ENCODE data around the gene SMAP2.
A peak's percentile ranks its signal among the peaks of the same experiment; 100 is the strongest.

DNA sequence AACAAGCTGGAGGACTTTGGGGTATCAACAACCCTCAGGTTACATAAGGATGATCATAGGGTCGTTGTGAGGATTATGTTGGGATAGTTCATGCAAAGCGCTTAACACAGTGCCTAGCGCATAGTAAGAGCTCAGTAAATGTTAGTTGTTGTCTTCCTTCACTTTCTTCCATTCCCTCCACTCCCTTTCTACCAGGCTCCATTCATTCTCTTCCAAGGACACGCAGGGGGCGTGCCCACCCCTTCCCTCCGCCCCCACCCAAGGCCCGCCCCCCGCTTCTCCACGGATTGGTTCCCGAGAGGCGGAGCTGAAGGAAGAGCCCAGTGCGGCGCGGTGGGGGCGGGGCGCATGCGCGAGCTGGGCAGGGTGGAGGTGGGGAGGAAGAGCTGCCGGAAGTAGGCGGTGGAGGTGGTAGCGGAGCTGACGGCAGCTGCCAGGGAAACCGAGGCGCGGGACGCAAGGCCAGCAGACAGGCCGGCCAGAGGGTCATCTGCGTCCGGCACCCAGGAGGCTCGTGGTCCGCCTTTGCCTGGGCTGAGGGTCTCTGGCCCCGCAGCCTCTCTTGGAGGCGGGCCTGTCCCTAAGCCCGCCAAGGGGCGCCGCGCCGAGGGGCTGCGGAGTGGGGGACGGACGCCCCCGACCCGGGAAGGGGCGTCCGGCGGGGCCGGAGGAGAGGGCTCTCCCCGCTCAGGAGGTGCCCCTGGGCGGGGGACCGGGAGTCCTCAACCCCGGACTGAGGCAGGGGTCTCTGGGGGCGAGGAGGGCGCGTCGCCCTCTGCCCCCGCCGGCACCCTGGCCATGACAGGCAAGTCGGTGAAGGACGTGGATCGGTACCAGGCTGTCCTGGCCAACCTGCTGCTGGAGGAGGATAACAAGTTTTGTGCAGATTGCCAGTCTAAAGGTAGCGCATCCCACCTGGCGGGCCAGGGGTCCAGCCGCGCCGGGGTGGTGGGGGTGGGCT lies at the start of gene SMAP2:
- TF ChIP-seq, protein P1, sequence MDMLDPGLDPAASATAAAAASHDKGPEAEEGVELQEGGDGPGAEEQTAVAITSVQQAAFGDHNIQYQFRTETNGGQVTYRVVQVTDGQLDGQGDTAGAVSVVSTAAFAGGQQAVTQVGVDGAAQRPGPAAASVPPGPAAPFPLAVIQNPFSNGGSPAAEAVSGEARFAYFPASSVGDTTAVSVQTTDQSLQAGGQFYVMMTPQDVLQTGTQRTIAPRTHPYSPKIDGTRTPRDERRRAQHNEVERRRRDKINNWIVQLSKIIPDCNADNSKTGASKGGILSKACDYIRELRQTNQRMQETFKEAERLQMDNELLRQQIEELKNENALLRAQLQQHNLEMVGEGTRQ (IDR thresholded peaks at IDR 0.05), result no peak
- TF ChIP-seq, protein P2, sequence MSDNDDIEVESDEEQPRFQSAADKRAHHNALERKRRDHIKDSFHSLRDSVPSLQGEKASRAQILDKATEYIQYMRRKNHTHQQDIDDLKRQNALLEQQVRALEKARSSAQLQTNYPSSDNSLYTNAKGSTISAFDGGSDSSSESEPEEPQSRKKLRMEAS (IDR thresholded peaks at IDR 0.05), result no peak
- TF ChIP-seq SMC3 (IDR thresholded peaks at IDR 0.05), result no peak
- TF ChIP-seq, protein P3, sequence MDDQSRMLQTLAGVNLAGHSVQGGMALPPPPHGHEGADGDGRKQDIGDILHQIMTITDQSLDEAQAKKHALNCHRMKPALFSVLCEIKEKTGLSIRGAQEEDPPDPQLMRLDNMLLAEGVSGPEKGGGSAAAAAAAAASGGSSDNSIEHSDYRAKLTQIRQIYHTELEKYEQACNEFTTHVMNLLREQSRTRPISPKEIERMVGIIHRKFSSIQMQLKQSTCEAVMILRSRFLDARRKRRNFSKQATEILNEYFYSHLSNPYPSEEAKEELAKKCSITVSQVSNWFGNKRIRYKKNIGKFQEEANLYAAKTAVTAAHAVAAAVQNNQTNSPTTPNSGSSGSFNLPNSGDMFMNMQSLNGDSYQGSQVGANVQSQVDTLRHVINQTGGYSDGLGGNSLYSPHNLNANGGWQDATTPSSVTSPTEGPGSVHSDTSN (IDR thresholded peaks at IDR 0.05), result no peak
- TF ChIP-seq KDM1A (IDR thresholded peaks at IDR 0.05; ENCODE audit: low read depth), result no peak
- TF ChIP-seq, protein P4, sequence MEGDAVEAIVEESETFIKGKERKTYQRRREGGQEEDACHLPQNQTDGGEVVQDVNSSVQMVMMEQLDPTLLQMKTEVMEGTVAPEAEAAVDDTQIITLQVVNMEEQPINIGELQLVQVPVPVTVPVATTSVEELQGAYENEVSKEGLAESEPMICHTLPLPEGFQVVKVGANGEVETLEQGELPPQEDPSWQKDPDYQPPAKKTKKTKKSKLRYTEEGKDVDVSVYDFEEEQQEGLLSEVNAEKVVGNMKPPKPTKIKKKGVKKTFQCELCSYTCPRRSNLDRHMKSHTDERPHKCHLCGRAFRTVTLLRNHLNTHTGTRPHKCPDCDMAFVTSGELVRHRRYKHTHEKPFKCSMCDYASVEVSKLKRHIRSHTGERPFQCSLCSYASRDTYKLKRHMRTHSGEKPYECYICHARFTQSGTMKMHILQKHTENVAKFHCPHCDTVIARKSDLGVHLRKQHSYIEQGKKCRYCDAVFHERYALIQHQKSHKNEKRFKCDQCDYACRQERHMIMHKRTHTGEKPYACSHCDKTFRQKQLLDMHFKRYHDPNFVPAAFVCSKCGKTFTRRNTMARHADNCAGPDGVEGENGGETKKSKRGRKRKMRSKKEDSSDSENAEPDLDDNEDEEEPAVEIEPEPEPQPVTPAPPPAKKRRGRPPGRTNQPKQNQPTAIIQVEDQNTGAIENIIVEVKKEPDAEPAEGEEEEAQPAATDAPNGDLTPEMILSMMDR (IDR thresholded peaks at IDR 0.05), result no peak
- peak; percentile 55 for TF ChIP-seq POLR2A (IDR thresholded peaks at IDR 0.05; ENCODE audit: low read length)
- no peak for TF ChIP-seq FOXS1 (CRISPR knock-in tag; IDR thresholded peaks at IDR 0.05)
- TF ChIP-seq RCOR1 (IDR thresholded peaks at IDR 0.05; ENCODE audit: low read depth, low read length), result no peak
- no peak for TF ChIP-seq ESRRA (IDR thresholded peaks at IDR 0.05; ENCODE audit: borderline replicate concordance, low read length)
- TF ChIP-seq CHD2 (IDR thresholded peaks at IDR 0.05; ENCODE audit: low read length, partially characterized antibody), result no peak
- TF ChIP-seq, protein P5, sequence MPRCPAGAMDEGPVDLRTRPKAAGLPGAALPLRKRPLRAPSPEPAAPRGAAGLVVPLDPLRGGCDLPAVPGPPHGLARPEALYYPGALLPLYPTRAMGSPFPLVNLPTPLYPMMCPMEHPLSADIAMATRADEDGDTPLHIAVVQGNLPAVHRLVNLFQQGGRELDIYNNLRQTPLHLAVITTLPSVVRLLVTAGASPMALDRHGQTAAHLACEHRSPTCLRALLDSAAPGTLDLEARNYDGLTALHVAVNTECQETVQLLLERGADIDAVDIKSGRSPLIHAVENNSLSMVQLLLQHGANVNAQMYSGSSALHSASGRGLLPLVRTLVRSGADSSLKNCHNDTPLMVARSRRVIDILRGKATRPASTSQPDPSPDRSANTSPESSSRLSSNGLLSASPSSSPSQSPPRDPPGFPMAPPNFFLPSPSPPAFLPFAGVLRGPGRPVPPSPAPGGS (IDR thresholded peaks at IDR 0.05), result no peak
- no peak for TF ChIP-seq ZSCAN20 (CRISPR knock-in tag; IDR thresholded peaks at IDR 0.05)

Data from A549 (cell line).